ENCODE measurements around the gene PODXL. TPM values are rescaled to one million over a fixed set of nuclear protein-coding genes. Genes with fewer than 3 reads are reported as not detected.

Gene PODXL
- total RNA-seq, 2 experiments from 2014 or later, result 0.62 to 1.3 TPM

- no peaks in the 10 kb centered on the region for H3K4me1 Mint-ChIP-seq (ENCODE audit: low read depth)
- no peaks in the 10 kb centered on the region for H3K27me3 Mint-ChIP-seq
- H3K9me3 Mint-ChIP-seq, result no peaks in the 10 kb centered on the region
- ChIA-PET CTCF (interaction anchor here (0.5 to 5.6 kb wide), 6 partner anchors 12 to 932 kb away, joined by 3 to 24 read pairs (median 6); partner anchors contain the start of gene PODXL), POLR2A (no interaction called here)
- H3K27ac Mint-ChIP-seq, result no peak overlapping the region
- intact Hi-C loops (cut with micrococcal nuclease), result loop anchor here (2.0 to 5.0 kb wide), 2 partner anchors 37 to 110 kb away; no protein-coding TSS in a partner anchor
- no peaks in the 10 kb centered on the region for H3K36me3 Mint-ChIP-seq
- H3K4me3 Mint-ChIP-seq, result no peak overlapping the region
- DNase-seq, result peak; percentile 20
Observed at GRCh38 chr7:131544449-131545301, 11.8 kb downstream of the PODXL start.

GRCh38 chr7:131544021-131544420 is 12.4 kb downstream of the PODXL start:
- no peaks in the 10 kb centered on the region for H3K4me1 Mint-ChIP-seq (ENCODE audit: low read depth)
- H3K4me3 Mint-ChIP-seq, result no peak overlapping the region
- intact Hi-C loops (cut with micrococcal nuclease), result loop anchor here (2.0 kb wide), 1 partner anchor 111 kb away; no protein-coding TSS in a partner anchor
- no peak for DNase-seq
- ChIA-PET CTCF (interaction anchor here (0.5 to 5.6 kb wide), 4 partner anchors 32 to 932 kb away, joined by 3 to 24 read pairs (median 3); no protein-coding TSS in a partner anchor), POLR2A (no interaction called here)
- no peak overlapping the region for H3K27ac Mint-ChIP-seq
- no peaks in the 10 kb centered on the region for H3K36me3 Mint-ChIP-seq
- no peaks in the 10 kb centered on the region for H3K27me3 Mint-ChIP-seq
- no peaks in the 10 kb centered on the region for H3K9me3 Mint-ChIP-seq

- intact Hi-C loops (cut with micrococcal nuclease), result no loop called here
- no peaks in the 10 kb centered on the region for H3K27me3 Mint-ChIP-seq
- no peak for DNase-seq
- CTCF ChIA-PET, result interaction anchor here (0.6 to 5.6 kb wide), 2 partner anchors 31 to 54 kb away, joined by 3 to 24 read pairs; no protein-coding TSS in a partner anchor
- H3K36me3 Mint-ChIP-seq, result no peaks in the 10 kb centered on the region
- POLR2A ChIA-PET, result no interaction called here
- H3K9me3 Mint-ChIP-seq, result no peaks in the 10 kb centered on the region
- H3K4me1 Mint-ChIP-seq (ENCODE audit: low read depth), result no peaks in the 10 kb centered on the region
- no peak overlapping the region for H3K4me3 Mint-ChIP-seq
- no peak overlapping the region for H3K27ac Mint-ChIP-seq
Observed at GRCh38 chr7:131543298-131543697, 13.1 kb downstream of the PODXL start.

GRCh38 chr7:131540491-131541162 is 15.8 kb downstream of the PODXL start:
- Mint-ChIP-seq H3K36me3 (no peaks in the 10 kb centered on the region), H3K4me1 (ENCODE audit: low read depth) (no peaks in the 10 kb centered on the region), H3K9me3 (no peaks in the 10 kb centered on the region), H3K4me3 (no peak overlapping the region), H3K27me3 (no peaks in the 10 kb centered on the region), H3K27ac (no peak overlapping the region)
- ChIA-PET CTCF (no interaction called here), POLR2A (no interaction called here)
- intact Hi-C loops (cut with micrococcal nuclease), result no loop called here
- DNase-seq, result no peak

GRCh38 chr7:131538813-131539179 is 17.6 kb downstream of the PODXL start:
- no peak overlapping the region for H3K27ac Mint-ChIP-seq

GRCh38 chr7:131538071-131538812 is 18.2 kb downstream of the PODXL start:
- H3K36me3 Mint-ChIP-seq, result no peaks in the 10 kb centered on the region
- intact Hi-C loops (cut with micrococcal nuclease), result no loop called here
- H3K9me3 Mint-ChIP-seq, result no peaks in the 10 kb centered on the region
- no peaks in the 10 kb centered on the region for H3K27me3 Mint-ChIP-seq
- POLR2A ChIA-PET, result no interaction called here
- H3K4me1 Mint-ChIP-seq (ENCODE audit: low read depth), result no peaks in the 10 kb centered on the region
- no peak overlapping the region for H3K27ac Mint-ChIP-seq
- CTCF ChIA-PET, result interaction anchor here (3.1 kb wide), 1 partner anchor 10 kb away, joined by 12 read pairs; no protein-coding TSS in a partner anchor
- no peak for DNase-seq
- H3K4me3 Mint-ChIP-seq, result no peak overlapping the region

More at GRCh38 chr7:131538813-131539179, 17.6 kb downstream of the PODXL start:
- no peaks in the 10 kb centered on the region for H3K36me3 Mint-ChIP-seq
- no peaks in the 10 kb centered on the region for H3K9me3 Mint-ChIP-seq
- no peaks in the 10 kb centered on the region for H3K27me3 Mint-ChIP-seq
- POLR2A ChIA-PET, result no interaction called here
- CTCF ChIA-PET, result interaction anchor here (0.6 to 3.1 kb wide), 2 partner anchors 9 to 24 kb away, joined by 3 to 12 read pairs; no protein-coding TSS in a partner anchor
- H3K4me3 Mint-ChIP-seq, result no peak overlapping the region
- no peaks in the 10 kb centered on the region for H3K4me1 Mint-ChIP-seq (ENCODE audit: low read depth)
- intact Hi-C loops (cut with micrococcal nuclease), result no loop called here
- no peak for DNase-seq

- H3K4me3 Mint-ChIP-seq, result no peak overlapping the region
- no peaks in the 10 kb centered on the region for H3K27me3 Mint-ChIP-seq
- H3K36me3 Mint-ChIP-seq, result no peaks in the 10 kb centered on the region
- POLR2A ChIA-PET, result no interaction called here
- DNase-seq, result no peak
- no peaks in the 10 kb centered on the region for H3K9me3 Mint-ChIP-seq
- no peak overlapping the region for H3K27ac Mint-ChIP-seq
- H3K4me1 Mint-ChIP-seq (ENCODE audit: low read depth), result no peaks in the 10 kb centered on the region
- intact Hi-C loops (cut with micrococcal nuclease), result no loop called here
- CTCF ChIA-PET, result interaction anchor here (3.1 kb wide), 1 partner anchor 10 kb away, joined by 12 read pairs; no protein-coding TSS in a partner anchor
Observed at GRCh38 chr7:131537571-131537978, 18.9 kb downstream of the PODXL start.

- Mint-ChIP-seq H3K4me3 (no peak overlapping the region), H3K36me3 (no peaks in the 10 kb centered on the region), H3K27me3 (no peaks in the 10 kb centered on the region), H3K9me3 (no peaks in the 10 kb centered on the region), H3K4me1 (ENCODE audit: low read depth) (no peaks in the 10 kb centered on the region), H3K27ac (no peak overlapping the region)
- intact Hi-C loops (cut with micrococcal nuclease), result no loop called here
- ChIA-PET POLR2A (no interaction called here), CTCF (interaction anchor here (2.6 kb wide), 1 partner anchor 10 kb away, joined by 11 read pairs; no protein-coding TSS in a partner anchor)
- DNase-seq, result no peak
Observed at GRCh38 chr7:131536361-131536849, 20.0 kb downstream of the PODXL start.

GRCh38 chr7:131533566-131534561 is 22.6 kb downstream of the PODXL start:
- intact Hi-C loops (cut with micrococcal nuclease), result no loop called here
- CTCF ChIA-PET, result interaction anchor here (1.6 to 2.6 kb wide), 2 partner anchors 12 to 121 kb away, joined by 4 to 11 read pairs; no protein-coding TSS in a partner anchor

GRCh38 chr7:131533151-131533559 is 23.3 kb downstream of the PODXL start:
- DNase-seq, result no peak
- ChIA-PET POLR2A (no interaction called here), CTCF (no interaction called here)
- intact Hi-C loops (cut with micrococcal nuclease), result no loop called here
- Mint-ChIP-seq H3K9me3 (no peaks in the 10 kb centered on the region), H3K4me1 (ENCODE audit: low read depth) (no peaks in the 10 kb centered on the region), H3K4me3 (no peak overlapping the region), H3K36me3 (no peaks in the 10 kb centered on the region), H3K27ac (no peak overlapping the region), H3K27me3 (peaks cover 1% of the 10 kb centered on the region)

More at GRCh38 chr7:131533566-131534561, 22.6 kb downstream of the PODXL start:
- DNase-seq, result no peak
- Mint-ChIP-seq H3K36me3 (no peaks in the 10 kb centered on the region), H3K4me3 (no peak overlapping the region), H3K27ac (no peak overlapping the region), H3K27me3 (peaks cover 1% of the 10 kb centered on the region), H3K4me1 (ENCODE audit: low read depth) (no peaks in the 10 kb centered on the region), H3K9me3 (no peaks in the 10 kb centered on the region)
- POLR2A ChIA-PET, result no interaction called here

GRCh38 chr7:131532570-131533091 is 23.8 kb downstream of the PODXL start:
- ChIA-PET POLR2A (no interaction called here), CTCF (no interaction called here)
- H3K4me3 Mint-ChIP-seq, result no peak overlapping the region
- no peaks in the 10 kb centered on the region for H3K36me3 Mint-ChIP-seq
- intact Hi-C loops (cut with micrococcal nuclease), result no loop called here
- DNase-seq, result no peak
- no peaks in the 10 kb centered on the region for H3K4me1 Mint-ChIP-seq (ENCODE audit: low read depth)
- H3K27me3 Mint-ChIP-seq, result peaks cover 1% of the 10 kb centered on the region
- no peak overlapping the region for H3K27ac Mint-ChIP-seq
- H3K9me3 Mint-ChIP-seq, result no peaks in the 10 kb centered on the region

Data from activated CD4-positive, alpha-beta memory T cell treated with anti-CD3 and anti-CD28 coated beads for 36 hours (primary cell).